GM23338 (cell line): ENCODE data around the gene SLC37A3.
A peak's percentile ranks its signal among the peaks of the same experiment; 100 is the strongest.

ENCODE experiments used
- CREB1 ChIP-seq: fragments of 250-450 bp; sonication (Bioruptor Pico); IDR thresholded peaks from 2 replicates; pipeline ENCODE4 v1.5.0; 2020; ENCODE audit warnings: low read depth, mild to moderate bottlenecking, moderate library complexity
- CTCF ChIP-seq, 2 experiments: fragments of 200-600 bp in 1 of 2; sonication (generic) in 1 of 2; conservative IDR thresholded peaks; 2 replicates each; pipeline versions ENCODE4 v1.5.1 to v1.6.1; 2016 to 2017; ENCODE audit warnings: antibody characterized with exemption in 2 of 2, low read depth in 2 of 2, mild to moderate bottlenecking in 2 of 2, moderate library complexity in 1 of 2
- POLR2AphosphoS5 ChIP-seq: IDR thresholded peaks from 2 replicates; pipeline ENCODE4 v1.6.1; 2016; ENCODE audit warnings: antibody characterized with exemption, low read depth

- TF ChIP-seq CTCF (conservative IDR thresholded peaks at IDR 0.05; ENCODE audit: low read depth in 2 of 2) (peak; percentile 43 to 69; a peak in 3 of 4 replicates), POLR2AphosphoS5 (no peak), CREB1 (CRISPR knock-in tag) (no peak)
Observed at GRCh38 chr7:140304191-140304799, 94.0 kb downstream of the SLC37A3 start.
